K562 treated with DMSO at 1 percent for 48 hours (cell line): ENCODE data around the gene MSS51. TPM values are rescaled to one million over a fixed set of nuclear protein-coding genes. Genes with fewer than 3 reads are reported as not detected.

ENCODE experiments used
- total RNA-seq: library from RNA; unstranded; fragments of 300-600 nt; gene quantifications from 2 replicates; pipeline ENCODE4 v1.2.3, GENCODE V29; 2022; ENCODE audit warnings: low replicate concordance; ENCODE audit errors: extremely low read depth

The MSS51 gene
- total RNA-seq, result not detected in 2 replicates

GRCh38 chr10:73433538-73433867, at the start of gene MSS51:
TSS of gene MSS51 (minus strand) at chr10:73433561. CDS start at chr10:73428284, 5,277 bp downstream.

GRCh38 chr10:73413528-73414229, 19.7 kb downstream of the MSS51 start, which contains the start of gene ANXA7:
TSS of gene ANXA7 (minus strand) at chr10:73414058. CDS start at chr10:73400856, 13,202 bp downstream.

Other genes starting within 250 kb of the MSS51 start
- gene DNAJC9, start 186.3 kb downstream of the MSS51 start, total RNA-seq, result not detected in 2 replicates
- gene MRPS16, start 180.9 kb downstream of the MSS51 start, total RNA-seq, result 145 TPM in 1 of 2 replicates, not detected in the other
- gene CFAP70, start 74.7 kb downstream of the MSS51 start, total RNA-seq, result not detected in 2 replicates
- 704 TPM in 1 of 2 replicates, not detected in the other for gene ANXA7, start 19.5 kb downstream of the MSS51 start, total RNA-seq
- not detected in 2 replicates for gene PPP3CB, start 62.5 kb upstream of the MSS51 start, total RNA-seq
- 371 TPM in 1 of 2 replicates, not detected in the other for gene USP54, start 157.8 kb upstream of the MSS51 start, total RNA-seq
- gene MYOZ1, start 207.9 kb upstream of the MSS51 start, total RNA-seq, result not detected in 2 replicates
- gene SYNPO2L, start 222.5 kb upstream of the MSS51 start, total RNA-seq, result not detected in 2 replicates